ENCODE measurements around the gene HES5. TPM values are rescaled to one million over a fixed set of nuclear protein-coding genes. Genes with fewer than 3 reads are reported as not detected.
A peak's percentile ranks its signal among the peaks of the same experiment; 100 is the strongest.

The HES5 gene
- total and polyA plus RNA-seq, 2 of the 13 experiments (the other 11 are each of a cell fraction or from before 2014, with no cell fraction given), result not detected

- TF ChIP-seq ZNF503 (CRISPR knock-in tag; IDR thresholded peaks at IDR 0.05), result no peak
- TF ChIP-seq JARID2 (CRISPR knock-in tag; IDR thresholded peaks at IDR 0.05; ENCODE audit: insufficient replicate concordance), result no peak
- no peak for TF ChIP-seq ZNF678 (CRISPR knock-in tag; IDR thresholded peaks at IDR 0.05)
- TF ChIP-seq PLSCR1 (CRISPR knock-in tag; IDR thresholded peaks at IDR 0.05; ENCODE audit: borderline replicate concordance), result no peak
- TF ChIP-seq ZFP36L1 (CRISPR knock-in tag; IDR thresholded peaks at IDR 0.05), result no peak
- no peak for TF ChIP-seq HDAC1 (CRISPR knock-in tag; IDR thresholded peaks at IDR 0.05)
- peak in 1 of 2 experiments; percentile 57; a peak in 1 of 4 replicates for TF ChIP-seq KLF16 (CRISPR knock-in tag; IDR thresholded peaks at IDR 0.05)
- no peak for TF ChIP-seq ZSCAN25 (CRISPR knock-in tag; IDR thresholded peaks at IDR 0.05)
- TF ChIP-seq ZNF124 (CRISPR knock-in tag; IDR thresholded peaks at IDR 0.05), result no peak
- TF ChIP-seq EHMT2 (IDR thresholded peaks at IDR 0.05; ENCODE audit: borderline replicate concordance, low read depth, low read length), result no peak
- no peak for TF ChIP-seq ZNF235 (CRISPR knock-in tag; IDR thresholded peaks at IDR 0.05; ENCODE audit: borderline replicate concordance)
- TF ChIP-seq ZFP36L2 (CRISPR knock-in tag; IDR thresholded peaks at IDR 0.05), result no peak
- no peak for TF ChIP-seq SRSF4 (IDR thresholded peaks at IDR 0.05; ENCODE audit: low read depth, low read length, poor library complexity, severe bottlenecking)
- TF ChIP-seq ZNF331 (CRISPR knock-in tag; IDR thresholded peaks at IDR 0.05), result no peak
- TF ChIP-seq ATF7 (IDR thresholded peaks at IDR 0.05), result no peak
- no peak for TF ChIP-seq ATF7 (CRISPR knock-in tag; IDR thresholded peaks at IDR 0.05)
- TF ChIP-seq PCBP2 (optimal IDR thresholded peaks at IDR 0.05; ENCODE audit: low read depth, low read length, poor library complexity, severe bottlenecking), result no peak
- TF ChIP-seq SMYD3 (CRISPR knock-in tag; IDR thresholded peaks at IDR 0.05), result no peak
- TF ChIP-seq HBP1 (CRISPR knock-in tag; IDR thresholded peaks at IDR 0.05; ENCODE audit: low read depth), result no peak
- TF ChIP-seq NR2C2 (CRISPR knock-in tag; IDR thresholded peaks at IDR 0.05; ENCODE audit: borderline replicate concordance), result no peak
- no peak for TF ChIP-seq SMC3 (IDR thresholded peaks at IDR 0.05; ENCODE audit: low read length)
- TF ChIP-seq MIXL1 (CRISPR knock-in tag; IDR thresholded peaks at IDR 0.05), result 0 out of 2 replicates have a peak, but pooled peaks have one; percentile 30
- TF ChIP-seq RBM39 (IDR thresholded peaks at IDR 0.05; ENCODE audit: low read depth, low read length, poor library complexity, severe bottlenecking), result no peak
- TF ChIP-seq MEF2D (CRISPR knock-in tag; IDR thresholded peaks at IDR 0.05), result no peak
- TF ChIP-seq ZBTB49 (CRISPR knock-in tag; IDR thresholded peaks at IDR 0.05; ENCODE audit: borderline replicate concordance), result no peak
Observed at GRCh38 chr1:2545754-2546514, 15.9 kb upstream of the HES5 start (continued).

Measured in HepG2 (cell line).